GM19193 (cell line): ENCODE results near the gene GLIPR2.

Experiments used
- POLR2A ChIP-seq: IDR thresholded peaks from 4 replicates; pipeline ENCODE4 v1.6.1; 2011; ENCODE audit not compliant: insufficient read depth, insufficient read length; ENCODE audit errors: extremely low read depth

Gene GLIPR2

GRCh38 chr9:36116593-36116992 is 19.9 kb upstream of the GLIPR2 start:
- TF ChIP-seq POLR2A = no peak

DNA sequence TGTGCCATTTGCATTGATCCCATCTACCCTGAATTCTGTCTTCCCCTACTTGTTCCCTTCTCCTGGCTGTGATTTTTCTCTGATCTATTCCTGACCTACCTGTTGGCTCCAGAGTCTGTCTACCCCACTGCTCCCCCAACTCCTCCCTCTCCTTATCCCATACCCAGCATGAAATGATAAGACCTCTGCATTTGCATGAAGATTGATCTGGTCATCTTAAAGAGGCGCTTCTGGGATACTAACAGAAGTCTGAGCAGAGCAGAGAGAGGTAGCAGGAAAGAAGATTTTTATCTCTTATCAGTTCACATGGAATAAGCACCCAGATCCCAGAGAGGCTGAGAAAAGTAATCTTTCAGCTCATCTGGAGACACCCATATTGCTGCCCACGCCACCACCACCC is 18.3 kb upstream of the GLIPR2 start:
- no peak for TF ChIP-seq POLR2A

GRCh38 chr9:36118706-36119105 is 17.8 kb upstream of the GLIPR2 start:
- TF ChIP-seq POLR2A = no peak

GRCh38 chr9:36119476-36119875 is 17.1 kb upstream of the GLIPR2 start:
- no peak for TF ChIP-seq POLR2A

GRCh38 chr9:36120705-36121104 is 15.8 kb upstream of the GLIPR2 start:
- TF ChIP-seq POLR2A = no peak

DNA sequence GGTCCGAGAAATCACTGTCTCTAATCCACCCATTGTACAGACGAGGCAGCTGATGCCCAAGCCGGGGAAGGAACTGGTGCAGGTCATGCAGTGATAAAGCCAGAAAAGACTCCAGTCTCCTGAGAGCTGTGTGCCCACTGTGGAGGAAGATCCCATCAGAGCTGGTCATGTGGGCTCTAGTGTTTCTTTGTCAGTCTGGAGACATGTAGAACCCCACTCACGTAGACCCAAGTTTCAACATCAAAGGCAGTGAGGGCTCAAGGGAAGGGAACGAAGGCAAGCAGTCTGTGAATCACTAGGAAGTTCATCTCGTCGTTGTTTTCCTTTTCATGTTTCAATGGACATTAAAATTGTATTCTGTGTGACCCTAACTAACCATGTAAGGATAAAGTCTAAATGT is 14.6 kb upstream of the GLIPR2 start:
- TF ChIP-seq POLR2A = no peak

DNA sequence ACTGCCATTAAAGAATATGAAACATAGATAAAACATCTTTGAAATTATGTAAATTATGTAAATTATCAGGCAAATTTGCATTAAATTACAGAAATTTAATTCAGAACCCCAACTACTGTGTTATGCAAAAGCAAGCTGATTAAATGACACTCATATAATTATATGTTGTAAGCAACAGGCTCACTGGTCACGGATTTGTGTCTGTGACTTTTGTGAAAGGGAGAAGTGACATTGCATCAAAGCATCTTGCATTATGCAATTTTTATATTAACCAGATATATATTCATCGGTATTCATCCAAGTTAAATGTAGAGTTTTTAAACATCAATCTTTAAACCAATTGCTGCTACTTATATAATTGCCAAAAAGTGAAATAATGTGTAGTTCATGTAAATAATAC is 13.0 kb upstream of the GLIPR2 start:
- no peak for TF ChIP-seq POLR2A

GRCh38 chr9:36125062-36125855 is 11.3 kb upstream of the GLIPR2 start:
- no peak for TF ChIP-seq POLR2A

GRCh38 chr9:36126016-36126730 is 10.4 kb upstream of the GLIPR2 start:
- TF ChIP-seq POLR2A = no peak

DNA sequence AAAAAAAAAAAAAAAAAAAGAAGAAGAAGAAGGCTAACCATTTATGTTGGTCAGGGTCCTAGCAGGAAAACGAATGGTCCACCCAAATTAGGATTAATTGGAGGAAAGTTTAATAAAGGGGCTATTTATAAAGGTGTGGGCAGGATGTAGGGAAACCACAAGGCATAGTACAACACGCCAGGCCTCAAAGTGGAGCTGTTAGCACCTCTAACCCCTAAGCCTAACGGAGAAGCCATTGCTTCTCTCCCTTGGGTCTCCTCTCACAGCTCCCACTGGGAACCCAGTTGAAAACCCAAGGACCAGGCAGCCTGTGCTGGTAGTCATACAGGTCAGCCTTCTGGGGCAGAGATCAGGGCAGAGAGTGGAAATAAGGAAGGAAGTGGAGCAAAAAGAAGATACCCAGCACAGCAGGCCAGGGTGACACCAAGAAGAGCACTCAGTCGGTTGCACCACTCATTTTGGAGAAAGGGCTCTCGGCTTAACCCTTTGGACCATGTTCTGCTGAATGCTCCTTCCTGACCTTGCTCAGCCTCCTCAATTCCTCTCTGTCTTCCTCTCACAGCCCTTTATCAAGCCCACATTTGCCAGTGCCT is 8.8 kb upstream of the GLIPR2 start:
- TF ChIP-seq POLR2A = no peak

GRCh38 chr9:36128349-36128748 is 8.2 kb upstream of the GLIPR2 start:
- no peak for TF ChIP-seq POLR2A

- TF ChIP-seq POLR2A = no peak
These were observed 7.4 kb upstream of the GLIPR2 start for GRCh38 chr9:36129139-36129538.

DNA sequence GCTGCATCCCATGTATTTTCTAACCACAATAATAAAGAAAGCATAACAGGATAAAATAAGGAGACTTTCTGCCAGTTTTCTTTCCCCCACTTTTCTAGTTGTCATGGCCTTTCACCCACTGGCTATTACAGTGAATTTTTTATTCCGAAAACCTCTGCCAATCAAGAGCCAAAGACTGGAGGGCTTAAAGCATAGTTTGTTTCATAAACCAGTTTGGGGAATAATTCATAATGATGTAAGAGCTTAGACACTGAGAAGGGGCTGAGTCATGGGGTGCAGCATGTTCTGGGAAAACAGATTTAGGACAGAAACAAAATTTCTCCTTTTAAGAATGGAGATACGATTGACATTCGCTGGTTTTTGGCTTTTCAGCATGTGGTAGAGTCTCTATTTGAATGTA is 4.4 kb upstream of the GLIPR2 start:
- no peak for TF ChIP-seq POLR2A

- no peak for TF ChIP-seq POLR2A
These were observed 1.6 kb upstream of the GLIPR2 start for GRCh38 chr9:36134761-36135505.

GRCh38 chr9:36135741-36136271 is 727 bp upstream of the GLIPR2 start:
- TF ChIP-seq POLR2A = no peak
